Esophagus muscularis mucosa (tissue), 4 donors: ENCODE measurements around the gene PDE4D. TPM values are rescaled to one million over a fixed set of nuclear protein-coding genes. Genes with fewer than 3 reads are reported as not detected.

Experiments
- DNase-seq: peaks from one replicate; pipeline ENCODE4 v3.0.0-alpha.2; 2017; ENCODE audit errors: extremely low spot score
- H3K27ac ChIP-seq, 4 donors: fragments of 200-600 bp; sonication (generic); replicated peaks in 1 of 4; 1 replicate in 3 of 4; 2 replicates in 1 of 4; pipeline ENCODE4 v1.5.1; 2016 to 2019; ENCODE audit warnings: mild to moderate bottlenecking in 1 of 4
- H3K27me3 ChIP-seq, 4 donors: fragments of 200-600 bp; sonication (generic); one replicate each; pipeline versions ENCODE4 v1.5.1 to v1.6.0; 2016 to 2019
- H3K36me3 ChIP-seq, 4 donors: fragments of 200-600 bp; sonication (generic); one replicate each; pipeline ENCODE4 v1.5.1; 2016 to 2019
- H3K4me1 ChIP-seq, 4 donors: fragments of 200-600 bp; sonication (generic); one replicate each; pipeline ENCODE4 v1.5.1; 2016 to 2019
- H3K4me3 ChIP-seq, 4 donors: fragments of 200-600 bp; sonication (generic); 1 replicate in 2 of 4; 2 replicates in 2 of 4; pipeline ENCODE4 v1.5.1; 2016 to 2019; ENCODE audit warnings: mild to moderate bottlenecking in 4 of 4, moderate library complexity in 1 of 4
- H3K9me3 ChIP-seq, 4 donors: fragments of 200-600 bp; sonication (generic); 1 replicate in 3 of 4; 2 replicates in 1 of 4; pipeline ENCODE4 v1.5.1; 2016 to 2019
- EP300 ChIP-seq: sonication (generic); formaldehyde crosslinking; IDR thresholded peaks from one replicate; pipeline ENCODE4 v1.6.1; 2017; ENCODE audit warnings: antibody characterized with exemption
- POLR2A ChIP-seq: fragments of 450-650 bp; IDR thresholded peaks from one replicate; pipeline ENCODE4 v1.6.1; 2017; ENCODE audit warnings: antibody characterized with exemption, moderate library complexity, mild to moderate bottlenecking, low read depth
- POLR2AphosphoS5 ChIP-seq, 2 donors: sonication (generic); formaldehyde crosslinking; IDR thresholded peaks; one replicate each; pipeline ENCODE4 v1.6.1; 2017; ENCODE audit warnings: antibody characterized with exemption in 2 of 2
- WGBS: methylation state at CpG from one replicate; pipeline ENCODE4 v1.1.5; 2018; 5-methylcytosine and 5-hydroxymethylcytosine counted together
- intact Hi-C: fragments of 100-400 bp; cut with DNase I; formaldehyde crosslinking; loops from one replicate; pipeline ENCODE4 v1.15.1; 2023
- total RNA-seq, 4 donors: library from RNA; depleted of rRNA; stranded (reverse); fragments of >200 nt; gene quantifications; one replicate each; pipeline versions ENCODE4 v1.1.0 to v1.2.1, GENCODE V29; 2016
- TF ChIP-seq, protein P1 (sequence below), 3 experiments: fragments of 200-600 bp in 2 of 3; fragments of 450-650 bp in 1 of 3; sonication (generic) in 2 of 3; IDR thresholded peaks; one replicate each; pipeline ENCODE4 v1.5.1; 2017 to 2019; ENCODE audit warnings: antibody characterized with exemption in 3 of 3, mild to moderate bottlenecking in 2 of 3, moderate library complexity in 1 of 3

PDE4D gene
- total RNA-seq, 4 donors from 2014 or later, result 39.2 to 87.0 (median 50.2) TPM

GRCh38 chr5:58980890-58981289, 912.6 kb downstream of the PDE4D start:
- intact Hi-C loops, result no loop called here
- no peaks in the 10 kb centered on the region for H3K9me3 ChIP-seq
- H3K4me3 ChIP-seq, result no peak overlapping the region
- 97% methylated on average over 2 of the region's 2 CpGs for WGBS
- no peaks in the 10 kb centered on the region for H3K27me3 ChIP-seq
- H3K36me3 ChIP-seq, result peaks cover 12 to 63% (median 22%) of the 10 kb centered on the region in 4 donors
- no peaks in the 10 kb centered on the region for H3K4me1 ChIP-seq
- DNase-seq, result no peak
- TF ChIP-seq, protein P1, sequence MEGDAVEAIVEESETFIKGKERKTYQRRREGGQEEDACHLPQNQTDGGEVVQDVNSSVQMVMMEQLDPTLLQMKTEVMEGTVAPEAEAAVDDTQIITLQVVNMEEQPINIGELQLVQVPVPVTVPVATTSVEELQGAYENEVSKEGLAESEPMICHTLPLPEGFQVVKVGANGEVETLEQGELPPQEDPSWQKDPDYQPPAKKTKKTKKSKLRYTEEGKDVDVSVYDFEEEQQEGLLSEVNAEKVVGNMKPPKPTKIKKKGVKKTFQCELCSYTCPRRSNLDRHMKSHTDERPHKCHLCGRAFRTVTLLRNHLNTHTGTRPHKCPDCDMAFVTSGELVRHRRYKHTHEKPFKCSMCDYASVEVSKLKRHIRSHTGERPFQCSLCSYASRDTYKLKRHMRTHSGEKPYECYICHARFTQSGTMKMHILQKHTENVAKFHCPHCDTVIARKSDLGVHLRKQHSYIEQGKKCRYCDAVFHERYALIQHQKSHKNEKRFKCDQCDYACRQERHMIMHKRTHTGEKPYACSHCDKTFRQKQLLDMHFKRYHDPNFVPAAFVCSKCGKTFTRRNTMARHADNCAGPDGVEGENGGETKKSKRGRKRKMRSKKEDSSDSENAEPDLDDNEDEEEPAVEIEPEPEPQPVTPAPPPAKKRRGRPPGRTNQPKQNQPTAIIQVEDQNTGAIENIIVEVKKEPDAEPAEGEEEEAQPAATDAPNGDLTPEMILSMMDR (IDR thresholded peaks at IDR 0.05), result no peak
- TF ChIP-seq POLR2AphosphoS5 (IDR thresholded peaks at IDR 0.05), result no peak
- H3K27ac ChIP-seq, result no peak overlapping the region

DNA sequence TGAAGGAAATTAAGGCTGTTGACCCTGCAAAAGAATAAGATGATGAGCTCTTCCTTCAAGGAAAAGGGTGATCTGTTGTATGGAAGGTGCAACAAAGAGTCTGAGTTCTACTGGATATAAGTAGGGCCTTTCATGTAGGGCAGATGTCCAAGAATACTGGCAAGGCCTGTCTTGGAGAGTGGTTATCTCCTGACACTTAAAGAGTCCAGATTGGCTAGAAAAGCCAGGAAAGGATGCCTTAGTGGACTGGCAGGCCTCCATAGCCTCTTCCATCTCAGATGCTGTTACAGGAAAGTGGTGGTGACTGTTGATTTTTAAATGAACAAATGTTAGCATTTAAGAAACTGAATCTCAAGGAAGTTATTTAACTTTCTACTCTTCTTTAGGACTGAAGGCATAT, 914.4 kb downstream of the PDE4D start:
- Histone ChIP-seq H3K27me3 (no peaks in the 10 kb centered on the region), H3K27ac (no peak overlapping the region), H3K4me3 (no peak overlapping the region), H3K4me1 (no peaks in the 10 kb centered on the region), H3K9me3 (no peaks in the 10 kb centered on the region), H3K36me3 (peaks cover 24 to 75% (median 40%) of the 10 kb centered on the region in 4 donors)
- intact Hi-C loops, result no loop called here
- TF ChIP-seq, protein P1 (IDR thresholded peaks at IDR 0.05), result no peak
- TF ChIP-seq EP300 (no peak), POLR2A (no peak), POLR2AphosphoS5 (IDR thresholded peaks at IDR 0.05) (no peak)
- DNase-seq, result no peak

- DNase-seq, result no peak
- Histone ChIP-seq H3K9me3 (no peaks in the 10 kb centered on the region), H3K27ac (no peak overlapping the region), H3K27me3 (no peaks in the 10 kb centered on the region), H3K36me3 (peaks cover 24 to 61% (median 40%) of the 10 kb centered on the region in 4 donors), H3K4me3 (no peak overlapping the region), H3K4me1 (peaks cover 0 to 5% (median 0%) of the 10 kb centered on the region in 4 donors)
- intact Hi-C loops, result no loop called here
- WGBS, result 94% methylated on average over 5 of the region's 5 CpGs
- no peak for TF ChIP-seq POLR2AphosphoS5 (IDR thresholded peaks at IDR 0.05)
- TF ChIP-seq, protein P1 (IDR thresholded peaks at IDR 0.05), result no peak
- no peak for TF ChIP-seq EP300
Observed at GRCh38 chr5:58974601-58975000, 918.9 kb downstream of the PDE4D start.

- intact Hi-C loops, result no loop called here
- Histone ChIP-seq H3K27ac (no peak overlapping the region), H3K4me1 (peaks cover 0 to 5% (median 0%) of the 10 kb centered on the region in 4 donors), H3K9me3 (no peaks in the 10 kb centered on the region), H3K36me3 (peaks cover 24 to 59% (median 39%) of the 10 kb centered on the region in 4 donors), H3K27me3 (no peaks in the 10 kb centered on the region), H3K4me3 (no peak overlapping the region)
- DNase-seq, result no peak
- WGBS, result 90% methylated on average over 5 of the region's 5 CpGs
- TF ChIP-seq, protein P1 (IDR thresholded peaks at IDR 0.05), result no peak
- TF ChIP-seq POLR2AphosphoS5 (IDR thresholded peaks at IDR 0.05) (no peak), EP300 (no peak), POLR2A (no peak)
Observed at GRCh38 chr5:58974083-58974482, 919.4 kb downstream of the PDE4D start.

GRCh38 chr5:58972301-58972700, 921.2 kb downstream of the PDE4D start:
- H3K36me3 ChIP-seq, result peaks cover 24 to 46% (median 37%) of the 10 kb centered on the region in 4 donors
- H3K27me3 ChIP-seq, result no peaks in the 10 kb centered on the region
- TF ChIP-seq POLR2A (no peak), POLR2AphosphoS5 (IDR thresholded peaks at IDR 0.05) (no peak), EP300 (no peak)
- TF ChIP-seq, protein P1 (IDR thresholded peaks at IDR 0.05), result no peak
- H3K4me3 ChIP-seq, result no peak overlapping the region
- H3K4me1 ChIP-seq, result peaks cover 0 to 5% (median 0%) of the 10 kb centered on the region in 4 donors
- no peak for DNase-seq
- no peak overlapping the region for H3K27ac ChIP-seq
- intact Hi-C loops, result no loop called here
- H3K9me3 ChIP-seq, result no peaks in the 10 kb centered on the region
- 32% methylated on average over 1 of the region's 1 CpG for WGBS
